ENCODE results near the gene MBD3L5. TPM values are rescaled to one million over a fixed set of nuclear protein-coding genes. Genes with fewer than 3 reads are reported as not detected.
"Not testable (repeated sequence)": the region's sequence is repeated elsewhere in the genome, so short reads cannot be mapped to it uniquely, and the experiment has no call there.

The MBD3L5 gene
- total RNA-seq, 1 experiment from 2014 or later = not detected

DNA sequence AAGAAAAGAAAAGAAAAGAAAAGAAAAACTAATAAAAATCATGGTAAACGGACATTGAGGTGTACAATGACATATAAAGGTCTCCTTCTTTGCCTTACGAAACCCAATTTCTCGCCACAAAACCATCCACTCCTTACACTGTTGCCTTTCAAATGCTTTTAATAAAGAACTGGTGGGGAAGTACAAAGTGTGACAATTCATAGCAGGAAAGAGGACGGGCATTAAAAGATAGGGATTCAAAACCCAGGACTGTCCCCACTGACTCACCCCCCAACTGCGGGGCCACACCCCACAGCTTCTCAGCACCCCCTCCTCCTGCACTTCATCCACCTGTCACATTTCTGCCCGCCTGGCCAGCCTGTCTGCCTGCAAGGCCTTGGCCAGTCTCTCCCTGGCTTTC, 11.6 kb upstream of the MBD3L5 start:
- Histone ChIP-seq H3K36me3 (ENCODE audit: control insufficient read depth, insufficient read depth, low read length) (no peaks in the 10 kb centered on the region), H3K4me3 (ENCODE audit: low read depth in 2 of 2, low read length in 2 of 2) (no peak overlapping the region), H3K9me3 (ENCODE audit: control insufficient read depth, insufficient read depth, low read depth, low read length) (no peaks in the 10 kb centered on the region), H3K4me1 (ENCODE audit: control insufficient read depth, insufficient read depth, low read length) (no peaks in the 10 kb centered on the region), H3K27me3 (ENCODE audit: control insufficient read depth, insufficient read depth, low read length) (no peaks in the 10 kb centered on the region), H3K27ac (ENCODE audit: low read length) (no peak overlapping the region)
- intact Hi-C loops (cut with micrococcal nuclease; ENCODE audit: unreplicated experiment) = no loop called here
- ATAC-seq (no peak), DNase-seq (ENCODE audit: low read depth, low spot score) (no peak)
- BruUV-seq (replicated peaks) = no TSS peak
- ChIA-PET CTCF (no interaction called here), POLR2A (no interaction called here)
- in situ Hi-C loops (cut with HindIII; ENCODE audit: low pct_unique_long_range_greater_than_20kb, low sequenced_read_pairs) = no loop called here
- TF ChIP-seq SIN3A (IDR thresholded peaks at IDR 0.05; ENCODE audit: borderline replicate concordance, insufficient read depth, low read depth, low read length) = no peak
- no peak for TF ChIP-seq CTCF (IDR thresholded peaks at IDR 0.05)
- no peak for TF ChIP-seq POLR2AphosphoS5 (IDR thresholded peaks at IDR 0.05; ENCODE audit: low read depth, low read length)
- TF ChIP-seq REST (IDR thresholded peaks at IDR 0.05; ENCODE audit: insufficient read depth in 1 of 2, low read depth in 2 of 2, low read length in 1 of 2) = no peak
- TF ChIP-seq TCF7L2 (IDR thresholded peaks at IDR 0.05; ENCODE audit: low read depth, low read length) = no peak

- H3K9me3 ChIP-seq (ENCODE audit: control insufficient read depth, insufficient read depth, low read depth, low read length); POLR2A ChIA-PET; intact Hi-C loops (cut with micrococcal nuclease; ENCODE audit: unreplicated experiment); CTCF ChIA-PET; in situ Hi-C loops (cut with HindIII; ENCODE audit: low pct_unique_long_range_greater_than_20kb, low sequenced_read_pairs); BruUV-seq (replicated peaks); H3K36me3 ChIP-seq (ENCODE audit: control insufficient read depth, insufficient read depth, low read length); H3K4me3 ChIP-seq (ENCODE audit: low read depth in 2 of 2, low read length in 2 of 2); H3K27ac ChIP-seq (ENCODE audit: low read length); H3K4me1 ChIP-seq (ENCODE audit: control insufficient read depth, insufficient read depth, low read length); DNase-seq (ENCODE audit: low read depth, low spot score); H3K27me3 ChIP-seq (ENCODE audit: control insufficient read depth, insufficient read depth, low read length); ATAC-seq: not testable (repeated sequence)
These were observed 9.0 kb upstream of the MBD3L5 start, which contains the start of gene MBD3L2B for GRCh38 chr19:7021331-7021730. TSS of gene MBD3L2B (minus strand) at chr19:7021431. CDS start at chr19:7021397, 34 bp downstream.

DNA sequence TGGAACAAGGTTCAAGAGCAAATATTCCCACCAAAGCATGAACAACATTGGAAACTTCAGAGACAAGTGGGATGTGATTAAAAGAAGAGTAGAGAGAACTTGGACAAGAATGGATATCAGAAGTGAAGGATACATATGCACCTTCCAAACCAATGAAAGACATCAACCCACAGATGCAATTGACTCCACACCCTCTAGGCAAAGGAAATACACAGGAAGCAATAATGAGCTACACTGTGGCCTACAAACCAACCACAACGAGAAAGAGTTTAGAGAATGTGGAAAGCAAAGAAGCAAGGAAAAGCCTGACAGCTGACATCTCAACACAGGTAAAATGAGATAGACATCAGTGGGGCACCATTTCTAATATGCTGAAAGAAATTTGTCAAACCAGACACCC, 1.6 kb upstream of the MBD3L5 start:
- POLR2A ChIA-PET = not testable (repeated sequence)

DNA sequence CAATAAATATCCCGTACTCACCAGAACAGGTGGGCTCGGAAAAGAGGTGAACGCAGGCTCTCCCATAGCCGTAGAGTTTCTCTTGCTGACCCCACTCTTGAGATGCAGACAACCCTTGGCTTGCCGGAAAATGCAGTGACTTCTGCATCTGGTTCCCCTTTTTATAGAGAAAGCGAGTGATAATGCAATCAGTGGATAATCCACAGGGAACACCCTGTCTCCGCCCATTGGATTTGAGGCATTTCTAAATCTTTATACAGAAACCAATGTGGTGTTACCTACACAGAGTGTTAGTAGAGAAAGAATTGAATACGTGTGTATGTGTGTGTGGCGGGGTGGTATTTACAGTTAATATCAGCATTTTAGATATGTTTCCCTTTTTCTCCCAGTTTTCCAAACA, 9.7 kb downstream of the MBD3L5 start, which contains the start of gene MBD3L4:
MBD3L4 (minus strand) TSS at position 101 of the 400 bp plus-strand sequence; CDS start at position 66, 35 bp downstream.
- H3K36me3 ChIP-seq (ENCODE audit: control insufficient read depth, insufficient read depth, low read length); POLR2A ChIA-PET; H3K27me3 ChIP-seq (ENCODE audit: control insufficient read depth, insufficient read depth, low read length); H3K4me3 ChIP-seq (ENCODE audit: low read depth in 2 of 2, low read length in 2 of 2); intact Hi-C loops (cut with micrococcal nuclease; ENCODE audit: unreplicated experiment); ATAC-seq; H3K4me1 ChIP-seq (ENCODE audit: control insufficient read depth, insufficient read depth, low read length); in situ Hi-C loops (cut with HindIII; ENCODE audit: low pct_unique_long_range_greater_than_20kb, low sequenced_read_pairs); DNase-seq (ENCODE audit: low read depth, low spot score); H3K9me3 ChIP-seq (ENCODE audit: control insufficient read depth, insufficient read depth, low read depth, low read length); BruUV-seq (replicated peaks); CTCF ChIA-PET; H3K27ac ChIP-seq (ENCODE audit: low read length): not testable (repeated sequence)

More for the DNA sequence above, 1.6 kb upstream of the MBD3L5 start:
- H3K27ac ChIP-seq (ENCODE audit: low read length); DNase-seq (ENCODE audit: low read depth, low spot score); in situ Hi-C loops (cut with HindIII; ENCODE audit: low pct_unique_long_range_greater_than_20kb, low sequenced_read_pairs); H3K4me3 ChIP-seq (ENCODE audit: low read depth in 2 of 2, low read length in 2 of 2); intact Hi-C loops (cut with micrococcal nuclease; ENCODE audit: unreplicated experiment); BruUV-seq (replicated peaks); H3K9me3 ChIP-seq (ENCODE audit: control insufficient read depth, insufficient read depth, low read depth, low read length); H3K27me3 ChIP-seq (ENCODE audit: control insufficient read depth, insufficient read depth, low read length); H3K36me3 ChIP-seq (ENCODE audit: control insufficient read depth, insufficient read depth, low read length); CTCF ChIA-PET; H3K4me1 ChIP-seq (ENCODE audit: control insufficient read depth, insufficient read depth, low read length); ATAC-seq: not testable (repeated sequence)

DNA sequence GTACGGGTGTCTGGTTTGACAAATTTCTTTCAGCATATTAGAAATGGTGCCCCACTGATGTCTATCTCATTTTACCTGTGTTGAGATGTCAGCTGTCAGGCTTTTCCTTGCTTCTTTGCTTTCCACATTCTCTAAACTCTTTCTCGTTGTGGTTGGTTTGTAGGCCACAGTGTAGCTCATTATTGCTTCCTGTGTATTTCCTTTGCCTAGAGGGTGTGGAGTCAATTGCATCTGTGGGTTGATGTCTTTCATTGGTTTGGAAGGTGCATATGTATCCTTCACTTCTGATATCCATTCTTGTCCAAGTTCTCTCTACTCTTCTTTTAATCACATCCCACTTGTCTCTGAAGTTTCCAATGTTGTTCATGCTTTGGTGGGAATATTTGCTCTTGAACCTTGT, 11.2 kb downstream of the MBD3L5 start:
- POLR2A ChIA-PET = not testable (repeated sequence)

More for the DNA sequence above, 11.2 kb downstream of the MBD3L5 start:
- intact Hi-C loops (cut with micrococcal nuclease; ENCODE audit: unreplicated experiment); BruUV-seq (replicated peaks); H3K4me1 ChIP-seq (ENCODE audit: control insufficient read depth, insufficient read depth, low read length); ATAC-seq; DNase-seq (ENCODE audit: low read depth, low spot score); H3K9me3 ChIP-seq (ENCODE audit: control insufficient read depth, insufficient read depth, low read depth, low read length); H3K27ac ChIP-seq (ENCODE audit: low read length); in situ Hi-C loops (cut with HindIII; ENCODE audit: low pct_unique_long_range_greater_than_20kb, low sequenced_read_pairs); CTCF ChIA-PET; H3K4me3 ChIP-seq (ENCODE audit: low read depth in 2 of 2, low read length in 2 of 2); H3K36me3 ChIP-seq (ENCODE audit: control insufficient read depth, insufficient read depth, low read length); H3K27me3 ChIP-seq (ENCODE audit: control insufficient read depth, insufficient read depth, low read length): not testable (repeated sequence)

All from Panc1 (cell line).